ENCODE results near the gene DKKL1.
"Not testable (repeated sequence)": the region's sequence is repeated elsewhere in the genome, so short reads cannot be mapped to it uniquely, and the experiment has no call there.

The DKKL1 gene

GRCh38 chr19:49362048-49362928, 1.4 kb upstream of the DKKL1 start, which contains the start of gene TEAD2:
Gene TEAD2 (minus strand): TSS chr19:49362416. CDS start chr19:49360075, 2,341 bp downstream.
- DNase-seq (ENCODE audit: low spot score), result no peak

DNA sequence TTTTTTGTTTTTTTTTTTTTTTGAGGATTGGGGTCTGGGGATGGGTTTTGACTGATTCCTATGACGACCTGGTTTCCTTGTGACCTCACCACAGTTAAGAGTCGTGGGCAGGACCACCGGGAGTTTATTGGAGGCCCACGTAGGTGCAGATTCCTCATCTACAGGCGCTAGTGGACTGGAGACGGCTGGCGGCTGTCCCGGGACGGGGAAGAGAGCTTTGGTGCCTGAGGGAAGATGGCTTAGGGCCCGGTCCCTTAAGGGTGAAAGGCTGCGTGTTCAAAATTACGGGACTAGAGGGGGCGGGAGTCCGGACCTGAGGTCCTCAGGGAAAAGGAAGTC, 779 bp upstream of the DKKL1 start:
- no peak for DNase-seq (ENCODE audit: low spot score)

GRCh38 chr19:49364083-49364737, 533 bp downstream of the DKKL1 start:
- DNase-seq (ENCODE audit: low spot score), result no peak

GRCh38 chr19:49366110-49366509, 2.4 kb downstream of the DKKL1 start:
- DNase-seq (ENCODE audit: low spot score), result no peak

DNA sequence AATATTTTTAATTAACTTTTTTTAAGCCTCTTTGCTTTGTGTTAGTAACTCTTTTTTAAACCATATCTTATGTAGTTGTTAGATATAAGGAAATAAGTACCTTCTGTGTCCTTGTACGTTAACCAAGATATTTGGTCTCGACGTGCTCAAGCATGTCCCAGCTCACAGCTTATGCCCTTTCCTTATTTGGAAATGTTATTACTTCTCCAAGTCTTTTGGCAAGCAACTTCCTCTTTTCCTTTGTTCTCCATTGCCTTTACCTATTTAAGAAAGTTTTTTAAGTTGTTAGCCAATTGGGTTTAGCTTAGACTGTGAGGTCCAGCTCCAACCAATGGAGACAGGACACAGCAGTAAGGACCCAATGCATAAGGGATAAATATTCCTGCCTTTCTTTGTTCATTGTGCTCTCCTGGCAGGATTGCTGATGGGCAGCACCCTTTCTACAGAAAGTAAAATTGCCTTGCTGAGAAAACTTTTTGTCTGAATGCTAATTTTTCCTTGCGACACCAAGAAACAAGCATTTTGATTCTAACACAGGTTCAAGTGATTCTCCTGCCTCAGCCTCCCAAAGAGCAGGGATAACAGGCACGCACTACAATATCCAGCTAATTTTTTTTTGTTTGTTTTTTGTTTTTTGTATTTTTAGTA, 5.2 kb downstream of the DKKL1 start:
- DNase-seq (ENCODE audit: low spot score), result no peak

DNA sequence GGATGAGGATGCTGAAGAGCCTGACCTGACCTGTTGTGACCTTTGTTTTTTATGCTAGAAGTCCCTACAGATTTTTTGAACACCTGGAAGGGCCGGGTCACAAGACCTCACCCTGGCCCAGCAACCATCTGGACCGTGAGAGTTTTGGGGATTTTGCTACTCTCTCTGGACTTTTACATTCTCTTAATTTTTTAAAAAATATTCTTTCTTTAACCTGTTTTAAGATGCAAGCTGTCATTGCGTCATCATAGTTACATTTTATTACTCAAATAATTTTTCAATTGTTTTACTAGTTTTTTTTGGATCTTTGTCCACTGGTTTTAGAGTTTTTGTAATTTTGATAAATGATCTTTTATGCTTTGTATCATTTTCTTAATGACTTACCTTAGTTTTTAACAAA, 7.5 kb downstream of the DKKL1 start:
- no peak for DNase-seq (ENCODE audit: low spot score)

- not testable (repeated sequence) for DNase-seq (ENCODE audit: low spot score)
Observed at GRCh38 chr19:49373174-49373573, 9.5 kb downstream of the DKKL1 start.

- no peak for DNase-seq (ENCODE audit: low spot score)
Observed at GRCh38 chr19:49374665-49375434, 11.2 kb downstream of the DKKL1 start.

DNA sequence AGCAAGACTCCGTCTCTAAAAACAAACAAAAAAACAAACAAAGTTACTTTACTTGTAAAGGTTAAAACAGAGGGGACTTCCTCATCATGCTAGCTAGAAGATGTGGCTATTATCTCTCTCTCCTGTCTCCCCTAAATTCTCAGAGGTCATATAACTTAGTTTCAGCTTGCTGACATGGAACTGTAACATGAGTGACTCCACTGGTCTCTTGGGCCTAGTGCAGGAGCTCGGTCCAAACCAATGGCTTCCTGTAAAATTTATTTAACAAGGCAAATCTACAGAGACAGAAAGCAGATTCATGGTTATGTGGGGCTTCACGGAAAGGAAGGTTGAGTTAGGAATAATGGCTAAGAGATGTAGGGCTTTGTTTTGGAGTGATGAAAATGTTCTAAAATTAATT, 14.8 kb downstream of the DKKL1 start:
- no peak for DNase-seq (ENCODE audit: low spot score)

DNA sequence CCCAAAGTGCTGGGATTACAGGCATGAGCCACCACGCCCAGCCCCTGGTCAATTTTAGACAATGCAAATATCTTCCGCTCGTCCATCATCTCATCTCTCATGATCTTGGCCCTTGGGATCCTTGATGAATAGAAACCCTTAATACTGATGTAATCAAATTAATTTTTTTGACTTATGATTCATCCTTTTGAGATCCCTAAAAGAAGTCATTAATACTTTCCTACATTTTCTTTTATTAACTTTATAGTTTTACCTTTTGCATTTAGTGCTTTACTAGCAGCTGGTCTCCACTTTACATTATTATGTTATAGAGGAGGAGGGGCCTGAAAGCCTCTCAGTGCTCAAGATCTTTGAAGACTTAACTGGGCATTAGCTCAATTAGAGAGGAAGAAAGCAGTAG, 16.7 kb downstream of the DKKL1 start:
- DNase-seq (ENCODE audit: low spot score), result no peak

DNA sequence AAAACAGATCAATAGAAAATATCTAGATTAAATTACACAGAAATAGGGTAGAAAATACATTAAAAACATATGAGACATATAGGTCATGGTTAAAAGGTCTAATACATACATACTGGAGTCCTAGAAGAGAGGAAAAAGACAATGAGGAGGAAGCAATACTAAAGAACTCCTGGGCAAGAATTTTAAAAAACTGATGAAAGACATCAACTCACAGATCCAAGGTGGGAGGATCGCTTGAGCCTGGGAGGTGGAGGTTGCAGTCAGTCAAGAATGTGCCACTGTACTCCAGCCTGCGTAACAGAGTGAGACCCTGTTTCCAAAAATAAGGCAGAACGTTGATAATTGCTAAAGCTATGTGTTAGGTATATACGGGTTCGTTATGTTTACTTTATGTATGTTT, 19.0 kb downstream of the DKKL1 start:
- DNase-seq (ENCODE audit: low spot score), result no peak

- DNase-seq (ENCODE audit: low spot score), result no peak
Observed at GRCh38 chr19:49383599-49383998, 19.9 kb downstream of the DKKL1 start.

- DNase-seq (ENCODE audit: low spot score), result peak; percentile 89
Observed at GRCh38 chr19:49387936-49388372, 24.3 kb downstream of the DKKL1 start, which contains the start of gene KASH5. Gene KASH5 (plus strand): TSS chr19:49388249. CDS start chr19:49390884, 2,635 bp downstream.

DNA sequence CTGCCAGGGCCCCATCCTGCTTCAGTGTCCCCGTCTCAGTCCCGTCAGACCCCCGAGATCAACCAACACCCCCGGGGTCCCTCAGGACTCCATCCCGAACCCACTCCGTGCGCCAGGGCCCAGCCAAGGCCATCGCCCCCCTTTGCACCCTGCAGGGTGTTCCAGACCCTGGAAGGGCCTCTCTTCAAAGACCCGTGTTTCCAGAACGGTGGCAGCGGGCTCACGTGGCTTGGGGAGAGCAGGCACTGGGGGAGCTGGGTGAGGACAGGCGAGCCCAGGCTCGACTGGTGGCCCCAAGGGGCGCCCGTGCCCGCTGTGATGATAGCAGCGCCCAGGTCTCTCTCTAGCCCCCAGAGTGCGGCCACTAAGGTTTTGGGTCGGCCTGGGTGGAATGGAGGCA, 25.7 kb downstream of the DKKL1 start:
- no peak for DNase-seq (ENCODE audit: low spot score)

DNA sequence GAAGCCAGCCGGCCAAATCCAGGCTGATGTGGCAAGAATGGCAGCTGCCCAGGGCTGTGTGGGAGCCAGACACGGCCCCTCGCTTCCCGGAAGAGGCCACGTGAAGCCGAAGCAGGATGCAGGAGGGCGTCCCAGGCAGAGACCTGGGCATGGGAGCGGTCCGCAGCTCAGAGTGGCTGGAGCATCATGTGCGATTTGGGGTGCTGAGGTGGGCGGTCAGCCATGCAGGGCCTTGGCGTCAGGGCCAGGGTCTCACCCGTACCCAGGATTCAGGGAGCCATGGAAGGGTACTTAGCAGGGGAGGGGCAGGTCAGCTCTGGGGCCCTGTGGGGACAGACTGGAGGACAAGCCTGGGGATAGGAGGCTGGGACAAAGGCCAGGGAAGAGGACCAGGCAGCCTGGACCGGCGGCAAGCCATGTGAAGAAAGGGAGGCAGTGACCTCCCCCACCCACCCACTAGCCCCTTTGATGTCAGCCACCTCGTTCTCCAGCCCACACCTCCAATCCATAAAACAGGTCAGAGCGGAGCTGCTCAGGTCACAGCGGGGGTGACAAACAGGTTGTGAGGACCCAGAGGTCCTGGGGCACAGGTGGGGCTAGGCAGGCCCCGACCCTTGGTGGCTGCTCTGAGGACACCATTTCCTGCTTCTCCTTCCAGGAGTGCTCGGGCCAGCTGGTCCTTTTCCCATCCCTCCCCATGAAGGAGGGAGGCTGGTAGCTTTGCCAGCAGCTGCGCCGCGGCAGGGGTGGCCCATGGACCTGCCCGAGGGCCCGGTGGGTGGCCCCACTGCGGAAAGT, 26.7 kb downstream of the DKKL1 start:
- DNase-seq (ENCODE audit: low spot score), result no peak

DNA sequence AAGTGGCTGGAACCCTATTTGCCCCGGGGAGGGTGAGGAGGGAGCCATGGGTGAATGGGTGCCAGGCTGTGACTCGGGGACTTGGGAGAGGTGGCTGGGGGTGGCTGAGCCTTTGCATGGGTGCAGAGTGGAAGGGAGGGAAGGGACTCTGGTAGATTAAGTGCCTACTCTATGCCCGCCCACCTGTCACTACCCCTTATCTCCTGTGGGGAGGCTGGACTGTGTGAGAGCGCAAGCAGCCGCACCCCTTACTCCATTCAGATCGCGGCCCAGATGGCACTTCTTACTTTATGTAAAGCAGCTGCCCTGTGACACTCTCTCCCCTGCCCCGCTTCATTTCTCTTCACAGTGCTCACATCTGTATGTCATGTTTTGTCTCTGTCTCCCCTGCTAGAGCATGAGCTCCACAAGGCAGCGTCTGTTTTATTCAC, 27.3 kb downstream of the DKKL1 start:
- no peak for DNase-seq (ENCODE audit: low spot score)

DNA sequence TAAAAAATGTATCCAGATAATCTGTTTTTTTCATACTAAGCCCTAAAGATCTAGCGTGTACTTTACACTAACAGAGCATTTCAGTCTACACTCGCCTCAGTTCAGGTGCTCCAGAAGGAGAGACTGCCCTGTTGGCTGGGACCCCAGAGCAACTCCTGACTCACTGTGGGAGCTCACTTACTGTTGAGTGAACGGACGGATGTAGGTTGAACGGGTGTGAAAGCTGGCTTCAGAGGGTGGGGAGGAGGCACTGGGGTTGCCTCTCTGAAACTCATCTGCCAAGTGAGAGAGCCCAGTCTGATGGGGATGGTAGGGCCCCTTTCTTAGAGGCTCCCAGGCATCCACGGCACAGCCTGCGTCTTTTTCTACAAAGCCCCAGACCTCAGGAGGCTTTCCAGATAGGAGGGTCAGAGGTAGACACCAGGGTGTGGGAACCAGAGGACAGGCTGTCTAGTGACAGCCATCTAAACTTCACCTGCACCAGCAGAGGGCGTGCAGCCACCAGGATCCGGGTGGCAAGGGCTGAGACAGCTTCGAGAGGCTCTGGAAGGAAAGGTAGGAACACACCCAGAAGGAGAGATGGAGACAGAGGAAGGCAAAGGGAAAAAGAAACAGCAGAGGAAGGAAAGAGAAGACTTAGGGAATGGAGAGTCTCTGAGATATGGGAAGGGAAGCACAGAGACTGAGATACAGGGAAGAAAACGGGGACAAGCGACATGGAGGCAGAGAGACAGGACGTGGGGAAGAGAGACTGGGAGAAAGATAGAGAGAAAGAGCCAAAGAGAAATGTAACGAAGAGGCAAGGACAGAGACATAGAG, 28.1 kb downstream of the DKKL1 start:
- DNase-seq (ENCODE audit: low spot score), result peak; percentile 86

GRCh38 chr19:49393881-49394280, 30.2 kb downstream of the DKKL1 start:
- no peak for DNase-seq (ENCODE audit: low spot score)

DNA sequence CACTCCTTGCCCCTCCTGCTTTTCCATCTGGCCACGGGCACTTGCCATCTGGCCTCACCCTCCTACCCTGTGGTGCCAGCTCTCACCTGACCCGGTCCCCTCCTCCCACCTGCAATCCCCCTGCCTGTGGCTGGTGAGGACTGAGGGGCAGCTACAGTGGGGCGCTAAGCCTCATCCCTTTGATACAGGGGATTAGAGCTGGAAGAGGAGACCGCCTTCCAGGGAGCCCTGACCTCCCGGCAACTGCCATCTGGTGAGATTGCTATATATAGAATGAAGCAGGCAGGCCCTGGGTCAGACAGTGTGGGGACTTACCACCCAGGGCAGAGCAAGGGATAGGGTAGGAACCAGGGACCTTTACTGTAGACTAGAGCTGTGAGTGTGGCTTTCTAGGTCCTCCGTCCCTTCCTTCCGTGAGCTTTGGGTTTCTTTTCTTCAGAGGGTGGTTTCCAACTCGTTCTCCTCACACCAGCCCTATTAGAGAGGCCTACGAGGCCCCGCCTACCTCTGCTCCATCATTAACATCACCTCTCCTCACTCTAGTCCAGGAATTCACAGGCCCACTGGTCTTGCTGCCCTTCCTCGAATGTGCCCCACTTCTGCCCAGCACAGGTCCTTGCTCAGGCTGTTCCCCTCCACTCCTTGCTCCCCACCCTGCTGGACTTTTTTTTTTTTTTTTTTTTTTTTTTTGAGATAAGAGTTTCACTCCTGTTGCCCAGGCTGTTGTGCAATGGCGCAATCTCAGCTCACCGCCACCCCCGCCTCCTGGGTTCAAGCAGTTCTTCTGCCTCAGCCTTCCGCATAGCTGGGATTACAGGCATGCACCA, 32.1 kb downstream of the DKKL1 start:
- DNase-seq (ENCODE audit: low spot score), result no peak

Measured in CD4-positive, alpha-beta T cell treated with Interleukin-2 at 100 ng/mL for 4 hours (primary cell).